ENCODE data around the gene DUSP12. TPM values are rescaled to one million over a fixed set of nuclear protein-coding genes. Genes with fewer than 3 reads are reported as not detected.

DUSP12 gene
- total RNA-seq, 1 experiment from 2014 or later = 28.0 TPM

DNA sequence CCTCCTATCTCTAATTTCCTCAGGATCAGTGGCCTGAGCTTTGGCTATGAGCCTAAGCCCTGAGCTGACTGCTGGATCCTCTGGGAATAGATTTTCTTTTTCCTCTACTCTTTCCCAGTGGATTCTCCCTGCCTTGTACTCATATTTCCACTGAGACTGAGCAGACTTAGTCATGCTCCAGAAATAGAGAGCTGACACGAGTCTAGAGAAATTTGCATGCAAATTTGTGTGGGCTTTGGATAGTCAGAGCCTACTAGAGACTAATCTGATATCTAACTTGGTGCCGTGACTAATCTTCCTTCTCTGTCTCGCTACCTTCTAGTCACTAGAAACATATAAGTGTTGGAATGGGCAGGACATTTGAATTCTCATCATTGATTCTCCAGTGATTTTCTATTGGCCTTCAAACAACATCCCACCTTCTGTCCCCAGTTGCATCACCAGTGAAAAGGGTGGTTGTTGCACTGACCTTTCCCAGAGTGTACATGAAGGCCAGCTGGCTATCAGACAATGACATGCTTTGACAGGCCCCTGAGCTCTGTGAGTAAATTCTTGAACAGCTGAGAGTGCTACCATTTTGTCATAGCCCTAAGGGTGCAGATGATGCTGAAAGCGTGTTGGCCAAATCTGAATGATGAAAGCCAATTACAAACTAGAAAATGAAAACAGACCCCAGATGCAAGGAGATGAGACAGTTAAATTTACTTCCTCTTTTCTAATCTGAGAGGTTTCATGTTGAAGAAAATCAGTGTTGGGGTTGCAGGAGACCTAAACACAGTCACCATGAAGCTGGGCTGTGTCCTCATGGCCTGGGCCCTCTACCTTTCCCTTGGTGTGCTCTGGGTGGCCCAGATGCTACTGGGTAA lies 42.9 kb upstream of the DUSP12 start, which contains the start of gene FCRLA:
FCRLA (plus strand) TSS at position 748 of the 866 bp plus-strand sequence; CDS start at position 784, 36 bp downstream.
- H2BK15ac ChIP-seq (ENCODE audit: low read depth, low read length) = no peak within 1 kb of the TSS
- H3K4me1 ChIP-seq (ENCODE audit: insufficient read depth, low read length) = no peaks in the 10 kb centered on the region
- H2BK20ac ChIP-seq (ENCODE audit: low read depth, low read length, poor library complexity, severe bottlenecking) = no peak within 1 kb of the TSS
- H3K23ac ChIP-seq (ENCODE audit: insufficient read length, low read depth, low read length) = no peak within 1 kb of the TSS
- H3K27me3 Mint-ChIP-seq (ENCODE audit: low read depth) = peaks cover 3% of the 10 kb centered on the region
- no peaks in the 10 kb centered on the region for H3K79me1 ChIP-seq (ENCODE audit: insufficient read depth, low read depth, low read length, poor library complexity, severe bottlenecking)
- WGBS (ENCODE audit: extremely low coverage, insufficient read length, low lambda C conversion rate) = no CpG with 5 or more reads among the region's 4 CpGs
- H2AFZ ChIP-seq (ENCODE audit: low read length) = no peak within 1 kb of the TSS
- no peak within 1 kb of the TSS for H3K27ac ChIP-seq (ENCODE audit: insufficient read length, low read depth, low read length)
- H3K27me3 ChIP-seq (ENCODE audit: insufficient read depth, low read length) = no peaks in the 10 kb centered on the region
- no peak within 1 kb of the TSS for H2AK5ac ChIP-seq (ENCODE audit: insufficient read length, low read length)
- H3K9me3 ChIP-seq (ENCODE audit: control insufficient read depth, low read depth, low read length) = no peaks in the 10 kb centered on the region
- H3K56ac ChIP-seq (ENCODE audit: insufficient read length, low read depth, low read length) = no peak within 1 kb of the TSS
- H2BK12ac ChIP-seq (ENCODE audit: insufficient read length, low read depth, low read length) = no peak within 1 kb of the TSS
- H3K4me2 ChIP-seq (ENCODE audit: insufficient read depth, insufficient read length, low read length) = no peak within 1 kb of the TSS
- DNase-seq = no peak
- H3K4me3 Mint-ChIP-seq = no peak within 1 kb of the TSS
- H4K91ac ChIP-seq (ENCODE audit: insufficient read length, low read depth, low read length) = no peak within 1 kb of the TSS
- H3K14ac ChIP-seq (ENCODE audit: insufficient read depth, low read length) = no peak within 1 kb of the TSS
- H3K9me3 Mint-ChIP-seq = no peaks in the 10 kb centered on the region
- no peaks in the 10 kb centered on the region for H4K20me1 ChIP-seq (ENCODE audit: control insufficient read depth, insufficient read depth, insufficient read length)
- no peak within 1 kb of the TSS for H4K5ac ChIP-seq (ENCODE audit: insufficient read length, low read depth, low read length)
- H3K79me2 ChIP-seq (ENCODE audit: insufficient read depth, low read length) = no peaks in the 10 kb centered on the region
- H3K9ac ChIP-seq (ENCODE audit: extremely low read depth, insufficient read length, low read length) = no peak within 1 kb of the TSS
- H2BK120ac ChIP-seq (ENCODE audit: low read depth, low read length, poor library complexity, severe bottlenecking) = no peak within 1 kb of the TSS
- H3T11ph ChIP-seq (ENCODE audit: low read length) = no peak within 1 kb of the TSS
- H3K36me3 Mint-ChIP-seq (ENCODE audit: insufficient read depth in 1 of 3, low read depth in 3 of 3) = no peaks in the 10 kb centered on the region
- H3K23me2 ChIP-seq (ENCODE audit: insufficient read length, low read depth, low read length, poor library complexity, severe bottlenecking) = no peaks in the 10 kb centered on the region
- H4K8ac ChIP-seq (replicated peaks; ENCODE audit: insufficient read length, low read depth, low read length) = no peak within 1 kb of the TSS
- no peak within 1 kb of the TSS for H3K4ac ChIP-seq (ENCODE audit: low read depth, low read length)
- TF ChIP-seq, protein P1, sequence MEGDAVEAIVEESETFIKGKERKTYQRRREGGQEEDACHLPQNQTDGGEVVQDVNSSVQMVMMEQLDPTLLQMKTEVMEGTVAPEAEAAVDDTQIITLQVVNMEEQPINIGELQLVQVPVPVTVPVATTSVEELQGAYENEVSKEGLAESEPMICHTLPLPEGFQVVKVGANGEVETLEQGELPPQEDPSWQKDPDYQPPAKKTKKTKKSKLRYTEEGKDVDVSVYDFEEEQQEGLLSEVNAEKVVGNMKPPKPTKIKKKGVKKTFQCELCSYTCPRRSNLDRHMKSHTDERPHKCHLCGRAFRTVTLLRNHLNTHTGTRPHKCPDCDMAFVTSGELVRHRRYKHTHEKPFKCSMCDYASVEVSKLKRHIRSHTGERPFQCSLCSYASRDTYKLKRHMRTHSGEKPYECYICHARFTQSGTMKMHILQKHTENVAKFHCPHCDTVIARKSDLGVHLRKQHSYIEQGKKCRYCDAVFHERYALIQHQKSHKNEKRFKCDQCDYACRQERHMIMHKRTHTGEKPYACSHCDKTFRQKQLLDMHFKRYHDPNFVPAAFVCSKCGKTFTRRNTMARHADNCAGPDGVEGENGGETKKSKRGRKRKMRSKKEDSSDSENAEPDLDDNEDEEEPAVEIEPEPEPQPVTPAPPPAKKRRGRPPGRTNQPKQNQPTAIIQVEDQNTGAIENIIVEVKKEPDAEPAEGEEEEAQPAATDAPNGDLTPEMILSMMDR (conservative IDR thresholded peaks at IDR 0.05) = no peak
- no peak within 1 kb of the TSS for H3K27ac Mint-ChIP-seq
- H3K18ac ChIP-seq (ENCODE audit: insufficient read length, low read depth, low read length) = no peak within 1 kb of the TSS
- peaks cover 12 to 18% of the 10 kb centered on the region in 2 experiments for H3K4me1 Mint-ChIP-seq
- H2BK5ac ChIP-seq (ENCODE audit: insufficient read length, low read length) = no peak within 1 kb of the TSS
